Occipital lobe (tissue), 2 donors: Measurements from ENCODE around the gene FMO5. TPM values are rescaled to one million over a fixed set of nuclear protein-coding genes. Genes with fewer than 3 reads are reported as not detected.
"Not testable (repeated sequence)": the region's sequence is repeated elsewhere in the genome, so short reads cannot be mapped to it uniquely, and the experiment has no call there.

Experiments
- DNase-seq: peaks from one replicate; lab custom pipeline; 2025; lab: John Stamatoyannopoulos, UW
- total RNA-seq: library from RNA; depleted of rRNA; stranded (reverse); fragments of >200 nt; gene quantifications from one replicate; pipeline ENCODE4 v1.2.3, GENCODE V29; 2014

Gene FMO5
- total RNA-seq, 1 donor from 2014 or later = 0.62 TPM

DNA sequence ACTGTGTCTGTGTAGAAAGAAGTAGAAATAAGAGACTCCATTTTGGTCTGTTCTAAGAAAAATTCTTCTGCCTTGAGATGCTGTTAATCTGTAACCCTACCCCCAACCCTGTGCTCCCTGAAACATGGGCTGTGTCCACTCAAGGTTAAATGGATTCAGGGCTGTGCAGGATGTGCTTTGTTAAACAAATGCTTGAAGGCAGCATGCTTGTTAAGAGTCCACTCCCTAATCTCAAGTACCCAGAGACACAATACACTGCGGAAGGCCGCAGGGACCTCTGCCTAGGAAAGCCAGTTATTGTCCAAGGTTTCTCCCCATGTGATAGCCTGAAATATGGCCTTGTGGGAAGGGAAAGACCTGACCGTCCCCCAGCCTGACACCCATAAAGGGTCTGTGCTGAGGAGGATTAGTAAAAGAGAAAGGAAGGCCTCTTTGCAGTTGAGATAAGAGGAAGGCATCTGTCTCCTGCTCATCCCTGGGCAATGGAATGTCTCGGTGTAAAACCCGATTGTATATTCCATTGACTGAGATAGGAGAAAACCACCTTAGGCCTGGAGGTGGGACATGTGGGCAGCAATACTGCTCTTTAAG, 15.1 kb upstream of the FMO5 start:
- DNase-seq = not testable (repeated sequence)

DNA sequence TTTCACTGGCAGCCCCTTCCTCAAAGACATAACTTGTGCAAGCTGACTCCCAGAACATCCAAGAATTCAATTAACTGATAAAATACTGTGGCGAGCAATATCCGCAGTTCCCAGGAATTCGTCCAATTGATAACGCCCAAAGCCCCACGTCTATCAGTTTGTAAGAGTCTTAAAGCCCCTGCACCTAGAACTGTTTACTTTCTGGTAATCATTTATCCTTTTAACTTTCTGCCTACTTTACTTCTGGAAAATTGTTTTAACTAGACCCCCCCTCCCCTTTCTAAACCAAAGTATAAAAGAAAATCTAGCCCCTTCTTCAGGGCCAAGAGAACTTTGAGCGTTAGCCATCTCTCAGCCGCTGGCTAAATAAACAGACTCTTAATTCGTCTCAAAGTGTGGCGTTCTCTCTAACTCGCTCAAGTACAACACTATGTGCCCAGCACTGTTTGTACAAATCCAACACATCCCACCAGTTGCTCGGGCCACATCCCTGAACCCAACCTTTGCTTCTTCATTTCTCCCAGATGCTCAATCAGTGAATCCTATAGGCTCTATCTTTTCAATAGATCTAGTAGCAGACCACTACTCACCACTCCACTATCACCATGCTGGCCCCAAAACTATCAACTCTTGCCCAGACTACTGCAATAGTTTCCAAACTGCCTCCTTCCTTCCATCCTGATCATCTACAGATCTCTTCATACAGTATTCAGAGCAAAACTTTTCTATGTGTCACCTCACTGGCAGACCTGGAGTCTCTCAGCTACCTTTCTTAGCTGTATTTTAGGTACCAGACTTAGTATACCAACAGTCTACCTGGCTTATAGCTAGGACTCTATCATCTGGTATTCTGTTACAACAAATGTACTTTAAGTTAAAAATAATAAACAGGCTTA, 14.0 kb upstream of the FMO5 start:
- no peak for DNase-seq

DNA sequence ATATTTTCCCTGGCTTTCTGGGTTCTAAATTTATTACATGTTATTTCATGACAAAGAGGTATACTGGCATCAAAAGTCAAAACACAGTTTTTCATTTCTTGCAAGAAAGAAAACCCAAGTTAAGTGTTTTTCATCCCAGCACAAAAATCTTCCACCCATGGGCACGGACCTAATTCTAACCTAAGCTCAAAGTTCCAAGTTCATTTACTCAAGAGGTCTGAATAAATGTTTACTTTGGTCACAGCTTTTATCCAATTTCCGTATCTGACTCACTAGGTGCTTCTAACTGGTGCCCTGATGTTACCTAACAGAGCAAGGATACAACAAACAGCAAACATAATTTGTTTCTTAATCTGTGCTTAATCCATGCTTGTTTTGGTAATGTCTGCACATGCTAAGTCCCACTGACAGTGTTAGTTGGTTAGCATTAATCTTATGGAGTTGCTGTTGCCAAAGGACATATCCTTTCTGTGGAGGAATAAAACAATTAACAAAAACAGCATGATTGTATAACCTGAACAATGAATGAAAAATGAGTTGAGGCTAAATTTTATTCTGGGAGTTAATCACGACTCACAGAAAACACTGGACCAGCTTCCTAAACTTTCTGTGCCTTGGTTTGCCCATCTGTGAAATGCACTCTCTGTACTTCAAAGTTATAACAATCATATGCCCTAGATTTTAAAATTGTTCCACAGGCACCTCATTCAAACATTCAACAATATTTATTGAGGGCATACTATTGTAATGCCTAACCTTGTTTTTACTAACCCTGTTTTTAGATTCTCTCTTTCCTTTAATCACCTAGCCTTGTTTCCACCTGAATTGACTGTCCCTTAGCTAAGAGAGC, 13.1 kb upstream of the FMO5 start:
- no peak for DNase-seq

DNA sequence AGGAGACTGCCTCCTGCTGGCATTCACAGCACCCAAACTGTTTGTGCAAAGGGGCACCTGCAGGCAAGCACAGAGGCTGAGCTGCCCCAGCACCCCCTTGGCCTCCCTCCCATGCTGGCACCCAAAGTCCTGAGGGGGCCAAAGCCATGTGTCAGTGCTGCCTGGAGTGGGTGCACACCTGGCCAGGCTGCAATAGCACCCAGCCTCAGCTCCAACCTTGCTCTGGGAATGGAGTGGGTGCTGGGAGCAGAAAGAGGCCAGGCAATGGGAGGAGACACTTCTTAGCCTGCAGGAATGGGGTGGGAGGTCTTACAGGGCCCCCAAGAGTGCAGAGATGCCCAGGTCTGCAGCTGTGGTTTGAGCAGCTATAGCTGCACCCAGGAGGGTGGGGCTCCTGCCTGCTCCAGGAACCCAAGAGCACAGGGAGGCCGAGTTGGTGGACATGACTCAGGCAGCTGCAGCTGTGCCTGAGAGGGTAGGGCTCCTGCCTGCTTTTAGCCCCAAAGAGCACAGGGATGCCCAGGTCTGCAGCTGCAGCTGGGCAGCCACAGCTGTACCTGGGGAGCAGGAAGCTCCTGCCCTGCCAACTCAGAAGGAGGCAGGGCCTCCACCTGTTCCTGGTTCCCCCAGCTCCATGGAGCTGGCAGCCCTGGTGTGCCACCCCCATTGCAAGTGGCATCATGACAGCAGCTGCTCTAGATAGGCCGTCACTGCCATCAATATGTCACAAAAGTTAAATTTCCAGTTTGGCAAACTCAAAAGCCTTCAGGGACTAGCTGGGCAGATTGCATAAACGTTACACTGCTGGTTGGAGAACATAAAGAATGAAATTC, 12.0 kb upstream of the FMO5 start:
- no peak for DNase-seq

DNA sequence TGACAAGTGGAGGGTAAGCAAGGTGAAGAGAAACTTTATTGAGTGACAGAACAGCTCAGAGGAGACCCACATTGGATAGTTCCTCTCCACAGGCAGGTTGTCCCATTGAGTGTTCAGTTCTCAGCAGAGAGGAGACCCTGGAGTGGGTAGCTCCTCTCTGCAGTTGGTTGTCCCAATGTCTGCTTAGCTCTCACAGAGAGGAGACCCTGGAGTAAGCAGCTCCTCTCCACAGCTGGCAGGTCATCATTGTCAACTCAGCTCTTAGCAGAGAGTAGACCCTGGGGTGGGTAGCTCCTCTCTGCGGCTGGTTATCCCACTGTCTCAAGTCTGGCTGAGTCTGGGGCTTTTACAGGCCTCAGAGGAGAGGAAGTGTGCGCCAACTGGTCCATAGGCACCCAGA, 11.3 kb upstream of the FMO5 start:
- no peak for DNase-seq

DNA sequence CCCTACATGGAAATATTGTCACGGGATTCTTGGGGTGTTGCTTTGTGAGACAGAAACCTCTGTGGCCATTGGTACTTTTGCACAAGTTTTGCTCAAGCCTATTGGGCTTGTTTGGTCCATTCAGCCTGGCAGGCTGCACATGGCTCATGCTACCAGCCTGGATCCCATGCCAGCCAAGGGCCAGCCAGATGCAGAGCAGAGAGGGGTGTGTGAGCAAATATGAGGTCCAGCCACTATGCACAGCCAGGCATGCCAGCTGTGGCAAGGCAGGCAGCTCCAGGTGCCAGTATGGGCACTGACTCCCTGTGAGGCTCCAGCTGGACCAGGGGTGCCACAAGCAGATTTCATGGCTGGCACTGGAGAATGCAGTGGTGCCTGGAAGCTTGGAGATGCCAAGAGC, 10.7 kb upstream of the FMO5 start:
- no peak for DNase-seq

DNA sequence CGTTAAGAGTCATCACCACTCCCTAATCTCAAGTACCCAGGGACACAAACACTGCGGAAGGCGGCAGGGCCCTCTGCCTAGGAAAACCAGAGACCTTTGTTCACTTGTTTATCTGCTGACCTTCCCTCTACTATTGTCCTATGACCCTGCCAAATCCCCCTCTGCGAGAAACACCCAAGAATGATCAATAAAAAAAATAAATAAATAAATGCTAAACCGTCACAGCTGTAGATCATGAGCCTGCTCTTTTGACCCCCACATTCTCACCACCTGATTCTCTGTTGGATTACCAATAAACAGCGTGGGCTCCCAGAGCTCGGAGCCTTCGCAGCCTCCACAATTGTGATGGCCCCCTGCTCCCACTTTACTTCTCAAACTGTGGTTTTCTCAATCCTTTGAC, 8.8 kb upstream of the FMO5 start:
- not testable (repeated sequence) for DNase-seq

DNA sequence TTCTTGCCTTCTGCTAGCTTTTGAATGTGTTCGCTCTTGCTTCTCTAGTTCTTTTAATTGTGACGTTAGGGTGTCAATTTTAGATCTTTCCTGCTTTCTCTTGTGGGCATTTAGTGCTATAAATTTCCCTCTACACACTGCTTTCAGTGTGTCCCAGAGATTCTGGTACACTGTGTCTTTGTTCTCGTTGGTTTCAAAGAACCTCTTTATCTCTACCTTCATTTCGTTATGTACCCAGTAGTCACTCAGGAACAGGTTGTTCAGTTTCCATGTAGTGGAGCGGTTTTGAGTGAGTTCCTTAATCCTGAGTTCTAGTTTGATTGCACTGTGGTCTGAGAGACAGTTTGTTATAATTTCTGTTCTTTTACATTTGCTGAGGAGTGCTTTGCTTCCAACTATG, 5.9 kb upstream of the FMO5 start:
- not testable (repeated sequence) for DNase-seq

DNA sequence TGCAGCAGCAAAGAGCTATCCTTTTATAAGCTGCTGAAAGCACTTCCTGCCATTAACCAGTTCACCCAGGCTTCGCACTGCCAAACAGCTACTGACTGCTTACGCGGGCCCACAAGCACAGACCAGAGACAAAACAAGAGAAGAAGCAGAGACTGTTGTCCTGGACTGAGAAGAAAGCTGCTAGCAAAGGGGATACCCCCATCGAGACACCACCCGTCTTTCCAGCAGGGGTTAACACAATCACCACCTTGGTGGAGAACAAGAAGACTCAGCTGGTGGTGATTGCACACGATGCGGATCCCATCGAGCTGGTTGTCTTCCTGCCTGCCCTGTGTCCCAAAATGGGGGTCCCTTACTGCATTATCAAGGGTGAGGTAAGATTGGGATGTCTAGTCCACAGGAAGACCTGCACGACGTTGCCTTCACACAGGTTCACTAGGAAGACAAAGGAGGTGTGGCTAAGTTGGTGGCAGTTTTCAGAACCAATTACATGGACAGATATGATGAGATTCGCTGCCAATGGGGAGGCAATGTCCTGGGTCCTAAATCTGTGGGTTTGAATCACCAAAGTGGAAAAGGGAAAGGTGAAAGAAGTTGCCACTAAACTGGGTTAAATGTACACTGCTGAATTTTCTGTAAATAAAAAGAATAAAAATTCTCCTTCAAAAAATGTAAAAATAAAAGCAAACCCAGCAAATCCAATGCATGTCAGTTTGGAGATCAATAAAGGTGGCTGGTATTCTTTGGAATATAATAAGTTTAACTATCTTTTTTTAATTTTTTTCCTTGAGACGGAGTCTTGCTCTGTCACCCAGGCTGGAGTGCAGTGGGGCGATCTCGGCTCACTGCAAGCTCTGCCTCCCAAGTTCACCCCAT, 1.2 kb downstream of the FMO5 start:
- no peak for DNase-seq

DNA sequence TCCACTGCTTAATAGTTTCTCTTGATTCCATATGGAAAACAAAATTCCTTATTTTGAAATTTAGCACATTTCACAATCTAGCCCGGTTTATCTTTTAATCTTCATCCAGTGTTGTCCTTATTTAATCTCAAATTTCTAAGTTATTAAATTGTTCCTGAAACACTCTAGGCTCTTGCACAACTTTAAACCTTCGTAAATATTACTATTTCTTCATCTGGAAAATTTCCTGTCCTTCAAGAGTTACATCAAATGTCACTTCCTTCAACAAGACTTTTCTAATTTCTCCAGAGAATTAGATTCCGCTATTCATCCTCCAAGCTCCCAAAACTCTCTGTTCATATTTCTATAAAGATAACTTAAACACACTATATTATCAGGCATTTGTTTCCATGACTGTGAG, 6.5 kb downstream of the FMO5 start:
- no peak for DNase-seq

DNA sequence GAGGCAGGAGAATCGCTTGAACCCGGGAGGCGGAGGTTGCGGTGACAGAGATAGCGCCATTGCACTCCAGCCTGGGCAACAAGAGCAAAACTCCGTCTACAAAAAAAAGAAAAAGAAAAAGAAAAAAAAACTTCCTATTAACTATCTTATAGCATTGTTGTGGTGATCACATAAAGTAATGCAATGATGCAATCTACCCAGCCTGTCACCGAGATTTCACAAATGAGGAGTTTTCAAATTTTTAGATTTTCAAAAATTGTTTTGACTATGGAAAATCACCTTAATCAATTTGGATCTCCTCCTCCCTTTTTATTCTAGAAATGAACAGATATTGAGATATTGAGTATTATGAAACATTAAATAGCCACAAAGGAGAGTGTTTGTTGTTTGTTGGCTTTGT, 8.0 kb downstream of the FMO5 start:
- DNase-seq = no peak

DNA sequence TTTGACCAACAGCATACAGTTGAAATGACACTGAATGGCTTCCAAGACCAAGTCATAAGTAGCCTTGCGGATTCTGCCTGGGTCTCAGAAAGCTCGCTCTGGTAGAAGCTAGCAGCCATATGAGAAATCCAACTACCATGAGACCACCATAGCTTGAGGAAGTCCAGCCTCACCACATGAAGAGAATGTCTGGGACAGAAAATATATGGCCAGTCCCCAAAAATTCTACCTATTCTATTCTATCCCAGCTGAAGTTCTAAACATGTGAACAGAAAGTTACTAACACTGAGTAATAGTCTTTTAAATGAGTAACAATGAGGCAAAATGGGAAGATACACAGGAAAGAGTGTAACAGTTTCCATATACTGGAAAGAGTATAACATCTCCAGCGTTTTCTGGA, 9.0 kb downstream of the FMO5 start:
- no peak for DNase-seq

DNA sequence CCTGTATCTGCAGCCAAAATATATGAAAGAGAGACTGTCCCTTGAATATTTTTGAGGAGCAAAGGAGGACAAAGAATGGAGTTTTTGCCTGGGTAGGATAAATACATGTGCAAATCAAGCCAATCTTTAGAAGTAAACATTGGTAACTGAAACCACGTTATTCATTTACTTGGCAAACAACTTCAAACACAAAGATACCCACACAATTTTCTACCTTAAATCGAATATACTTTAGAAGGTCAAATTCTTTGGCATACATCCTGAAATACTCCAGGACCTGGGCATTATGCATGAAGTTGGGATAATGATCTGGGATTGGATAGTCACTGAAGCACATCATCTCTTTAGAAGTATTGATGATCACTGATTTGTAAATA, 9.6 kb downstream of the FMO5 start:
- DNase-seq = no peak

DNA sequence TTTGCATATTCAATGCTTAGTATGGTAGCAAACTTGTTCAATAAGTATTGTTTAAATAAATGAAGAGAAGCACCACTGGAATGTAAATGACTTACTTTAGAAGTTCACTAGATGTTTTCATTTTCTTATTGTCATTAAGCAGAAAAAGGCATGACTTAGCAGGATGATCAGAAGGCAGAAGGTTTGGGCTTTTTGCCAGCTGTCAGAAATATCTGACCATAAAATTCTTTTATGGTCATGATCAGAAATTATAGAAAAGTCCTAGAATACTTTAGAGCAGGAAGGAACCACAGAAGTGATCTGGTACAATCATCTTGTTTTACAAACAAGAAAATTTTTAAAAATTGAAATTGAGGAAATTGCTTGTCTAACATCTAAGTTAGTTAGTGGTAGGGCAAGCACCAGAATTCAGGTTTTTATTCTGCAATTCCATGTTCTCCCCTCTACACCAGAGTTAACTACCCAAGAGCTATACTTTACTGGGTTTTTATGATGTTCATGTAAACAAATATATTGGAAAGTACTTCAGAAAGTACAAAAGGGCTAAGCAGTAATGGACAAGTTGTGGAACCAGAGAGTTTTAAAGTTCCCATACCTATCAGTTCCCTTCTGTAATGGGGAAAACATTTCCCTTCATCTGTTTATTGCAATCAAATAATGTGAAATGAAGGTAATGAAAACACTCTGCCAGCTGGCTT, 10.1 kb downstream of the FMO5 start:
- no peak for DNase-seq

DNA sequence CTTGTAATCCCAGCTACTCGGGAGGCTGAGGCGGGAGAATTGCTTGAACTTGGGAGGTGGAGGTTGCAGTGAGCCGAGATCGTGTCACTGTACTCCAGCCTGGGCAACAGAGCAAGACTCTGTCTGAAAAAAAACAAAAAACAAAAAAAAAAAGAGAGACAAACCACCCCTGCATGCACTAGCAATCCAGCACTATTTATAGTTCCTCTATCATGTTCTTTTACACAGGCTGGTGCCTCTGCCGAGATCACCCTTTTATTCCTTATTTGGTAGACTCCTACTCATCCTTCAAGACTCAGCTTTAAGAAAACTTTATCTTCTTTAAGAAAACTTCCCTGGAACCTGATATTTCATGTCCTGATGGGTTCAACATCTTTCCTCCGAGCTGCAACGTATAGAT, 10.8 kb downstream of the FMO5 start:
- no peak for DNase-seq

DNA sequence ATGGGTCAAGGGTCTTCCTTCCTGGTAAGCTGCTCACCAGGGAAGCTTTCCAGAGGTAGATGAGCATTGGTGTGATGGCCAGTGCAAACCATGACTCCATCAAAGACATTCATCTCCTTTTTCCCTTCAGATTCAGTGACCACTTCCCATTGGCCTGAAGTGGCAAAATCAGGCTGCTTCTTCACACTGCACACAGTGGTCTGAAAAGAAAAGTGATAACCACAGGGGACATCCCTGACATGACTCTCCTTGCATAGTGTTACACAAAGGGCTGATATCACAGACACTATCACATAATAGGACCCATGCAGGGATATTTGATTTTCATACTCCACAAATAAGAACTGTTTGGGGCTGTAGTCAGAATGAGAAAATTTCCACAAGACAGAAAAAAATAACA, 11.9 kb downstream of the FMO5 start:
- no peak for DNase-seq

DNA sequence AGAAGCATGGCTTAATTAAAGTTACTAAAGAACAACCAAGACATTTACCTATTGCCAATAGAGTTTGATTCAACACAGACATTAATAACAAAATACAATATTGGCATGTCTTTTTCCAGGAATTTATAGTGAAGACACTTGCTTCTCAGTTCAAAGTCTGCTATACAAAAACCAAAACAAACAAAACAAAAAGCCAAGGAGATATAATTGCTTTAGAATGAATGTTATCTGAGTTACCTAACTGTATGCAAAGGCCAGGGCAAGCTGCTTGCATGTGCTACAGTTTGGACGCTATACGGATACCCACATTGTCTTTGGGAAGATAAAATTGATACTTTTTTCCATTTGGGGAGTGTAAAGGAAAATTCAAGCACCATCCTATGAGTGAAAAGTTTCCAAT, 13.6 kb downstream of the FMO5 start:
- DNase-seq = no peak

DNA sequence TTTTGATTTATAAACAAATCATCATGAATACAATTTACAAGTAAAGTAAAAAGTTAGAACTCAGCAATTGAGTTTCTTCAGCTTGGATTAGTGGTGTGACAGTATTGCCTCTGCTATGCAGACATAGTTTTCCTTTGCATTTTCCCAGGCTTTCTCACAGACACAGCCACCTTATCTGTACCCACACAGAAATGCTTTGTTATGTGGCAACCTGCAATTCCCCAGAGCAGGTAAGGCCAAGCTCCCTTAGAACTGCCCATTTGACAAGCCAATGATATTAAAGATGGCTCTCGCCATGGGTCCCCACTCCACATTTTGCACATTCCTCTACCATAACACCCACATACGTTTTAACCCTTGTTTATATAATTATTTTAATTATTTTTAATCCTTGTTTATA, 14.2 kb downstream of the FMO5 start:
- no peak for DNase-seq
